Peyer's patch (tissue), 4 donors: ENCODE data around the gene CCDC57. TPM values are rescaled to one million over a fixed set of nuclear protein-coding genes. Genes with fewer than 3 reads are reported as not detected.

Experiments used
- DNase-seq, 3 donors: peaks; one replicate each; pipeline ENCODE4 v3.0.0-alpha.2; 2017 to 2019
- H3K27ac ChIP-seq, 4 donors: fragments of 200-600 bp; sonication (generic); one replicate each; pipeline ENCODE4 v1.5.1; 2016 to 2019
- H3K27me3 ChIP-seq, 2 donors: fragments of 200-600 bp; sonication (generic); one replicate each; pipeline ENCODE4 v1.5.1; 2019
- H3K36me3 ChIP-seq, 3 donors: fragments of 200-600 bp; sonication (generic); one replicate each; pipeline ENCODE4 v1.5.1; 2016 to 2019
- H3K4me1 ChIP-seq, 4 donors: fragments of 200-600 bp; sonication (generic); one replicate each; pipeline ENCODE4 v1.5.1; 2016 to 2019
- H3K4me3 ChIP-seq, 4 donors: fragments of 200-600 bp; sonication (generic); 1 replicate in 3 of 4; 2 replicates in 1 of 4; pipeline ENCODE4 v1.5.1; 2016 to 2019; ENCODE audit warnings: mild to moderate bottlenecking in 1 of 4
- H3K9me3 ChIP-seq, 4 donors: fragments of 200-600 bp; sonication (generic); one replicate each; pipeline ENCODE4 v1.5.1; 2016 to 2019; ENCODE audit warnings: mild to moderate bottlenecking in 1 of 4
- POLR2A ChIP-seq, 2 donors: fragments of 450-650 bp; IDR thresholded peaks; one replicate each; pipeline ENCODE4 v1.5.1; 2017; ENCODE audit warnings: antibody characterized with exemption in 2 of 2, mild to moderate bottlenecking in 2 of 2, moderate library complexity in 2 of 2
- total RNA-seq, 4 donors: library from RNA; depleted of rRNA; stranded (reverse); fragments of >200 nt; gene quantifications; one replicate each; pipeline ENCODE4 v1.1.0, GENCODE V29; 2016
- TF ChIP-seq, protein P1 (sequence below), 6 experiments: fragments of 450-650 bp in 4 of 6; fragments of 200-600 bp in 2 of 6; sonication (generic) in 1 of 6; IDR thresholded peaks; one replicate each; pipeline ENCODE4 v1.5.1; 2017 to 2019; ENCODE audit warnings: antibody characterized with exemption in 6 of 6, mild to moderate bottlenecking in 3 of 6, moderate library complexity in 1 of 6

CCDC57 gene
- total RNA-seq, 4 donors from 2014 or later, result 28.2 to 144 (median 79.8) TPM

DNA sequence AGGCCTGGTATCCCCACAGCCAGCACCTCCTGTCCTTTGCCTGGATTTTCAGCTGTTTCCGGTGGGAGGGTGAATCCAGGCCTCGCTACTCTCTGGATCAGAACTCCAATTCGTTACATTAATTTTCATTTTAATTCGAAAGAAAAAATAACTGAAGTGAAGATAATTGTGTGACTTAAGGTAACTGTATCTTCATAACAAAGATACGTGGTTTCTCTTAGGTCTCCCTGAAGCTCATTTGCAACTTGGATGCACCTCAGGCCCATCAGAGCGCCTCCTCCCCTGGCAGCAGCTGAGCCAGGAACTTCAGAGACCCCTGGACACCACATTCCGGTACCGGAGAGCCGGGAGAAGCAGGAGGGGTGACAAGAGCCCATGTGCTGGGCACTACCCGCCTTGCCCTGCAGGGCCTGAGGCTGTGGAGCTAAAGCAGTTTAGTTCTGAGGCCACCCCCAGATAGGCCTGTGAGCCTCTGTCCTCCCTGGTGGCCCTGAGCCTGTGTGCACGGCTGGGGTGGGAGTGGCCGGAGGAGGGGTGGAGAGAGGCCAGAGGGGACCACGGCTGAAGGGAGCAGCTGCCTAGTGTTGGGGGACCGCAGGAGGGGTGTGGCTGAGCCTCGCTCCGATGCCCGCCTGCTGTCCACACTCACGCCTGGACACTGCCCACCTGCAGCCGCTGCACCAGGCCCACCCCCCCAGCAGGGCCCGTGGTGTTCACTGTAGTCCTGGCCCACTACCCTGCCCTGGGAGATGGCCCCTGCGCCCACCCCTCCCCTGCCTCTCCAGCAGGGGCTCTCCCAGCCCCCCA lies 135.7 kb downstream of the CCDC57 start:
- DNase-seq, result no peak
- Histone ChIP-seq H3K36me3 (peaks cover 0 to 38% (median 0%) of the 10 kb centered on the region in 3 donors), H3K27ac (no peak overlapping the region), H3K4me3 (no peak overlapping the region), H3K4me1 (no peaks in the 10 kb centered on the region), H3K27me3 (no peaks in the 10 kb centered on the region), H3K9me3 (no peaks in the 10 kb centered on the region)
- TF ChIP-seq, protein P1, sequence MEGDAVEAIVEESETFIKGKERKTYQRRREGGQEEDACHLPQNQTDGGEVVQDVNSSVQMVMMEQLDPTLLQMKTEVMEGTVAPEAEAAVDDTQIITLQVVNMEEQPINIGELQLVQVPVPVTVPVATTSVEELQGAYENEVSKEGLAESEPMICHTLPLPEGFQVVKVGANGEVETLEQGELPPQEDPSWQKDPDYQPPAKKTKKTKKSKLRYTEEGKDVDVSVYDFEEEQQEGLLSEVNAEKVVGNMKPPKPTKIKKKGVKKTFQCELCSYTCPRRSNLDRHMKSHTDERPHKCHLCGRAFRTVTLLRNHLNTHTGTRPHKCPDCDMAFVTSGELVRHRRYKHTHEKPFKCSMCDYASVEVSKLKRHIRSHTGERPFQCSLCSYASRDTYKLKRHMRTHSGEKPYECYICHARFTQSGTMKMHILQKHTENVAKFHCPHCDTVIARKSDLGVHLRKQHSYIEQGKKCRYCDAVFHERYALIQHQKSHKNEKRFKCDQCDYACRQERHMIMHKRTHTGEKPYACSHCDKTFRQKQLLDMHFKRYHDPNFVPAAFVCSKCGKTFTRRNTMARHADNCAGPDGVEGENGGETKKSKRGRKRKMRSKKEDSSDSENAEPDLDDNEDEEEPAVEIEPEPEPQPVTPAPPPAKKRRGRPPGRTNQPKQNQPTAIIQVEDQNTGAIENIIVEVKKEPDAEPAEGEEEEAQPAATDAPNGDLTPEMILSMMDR (IDR thresholded peaks at IDR 0.05), result no peak
- no peak for TF ChIP-seq POLR2A (IDR thresholded peaks at IDR 0.05)

DNA sequence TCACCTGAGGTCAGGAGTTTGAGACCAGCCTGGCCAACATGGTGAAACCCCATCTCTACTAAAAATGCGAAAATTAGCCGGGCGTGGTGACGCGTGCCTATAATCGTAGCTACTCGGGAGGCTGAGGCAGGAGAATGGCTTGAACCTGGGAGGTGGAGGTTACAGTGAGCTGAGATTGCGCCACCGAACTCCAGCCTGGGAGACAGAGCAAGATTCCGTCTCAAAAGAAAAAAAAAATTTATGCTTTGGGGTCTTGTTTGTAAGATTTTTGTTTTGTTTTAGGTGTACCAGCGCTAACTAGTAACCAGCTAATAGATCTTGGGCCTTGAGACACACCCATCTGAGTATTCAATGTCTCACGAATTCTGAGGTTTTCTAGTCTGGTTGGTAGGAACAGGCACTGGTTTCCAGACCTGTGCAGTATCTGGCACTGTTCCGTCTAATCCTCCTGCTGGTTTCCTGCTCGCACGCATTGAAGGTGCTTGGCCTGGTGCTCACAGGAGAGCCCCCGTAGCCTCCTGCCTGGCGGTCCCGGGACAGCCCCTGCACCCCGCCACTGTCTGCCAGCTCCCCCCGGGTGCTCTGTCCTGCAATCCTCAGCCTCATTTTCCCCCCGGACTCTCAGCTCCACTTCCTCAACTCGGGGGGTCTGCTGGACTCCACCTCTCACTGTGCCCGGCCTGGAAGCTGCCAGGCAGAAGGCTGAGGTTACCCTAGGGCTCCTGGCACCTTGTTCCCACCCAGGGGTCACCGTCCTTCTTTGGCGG lies 136.4 kb downstream of the CCDC57 start:
- TF ChIP-seq POLR2A (IDR thresholded peaks at IDR 0.05), result no peak
- TF ChIP-seq, protein P1 (IDR thresholded peaks at IDR 0.05), result no peak
- H3K36me3 ChIP-seq, result peaks cover 0 to 31% (median 0%) of the 10 kb centered on the region in 3 donors

DNA sequence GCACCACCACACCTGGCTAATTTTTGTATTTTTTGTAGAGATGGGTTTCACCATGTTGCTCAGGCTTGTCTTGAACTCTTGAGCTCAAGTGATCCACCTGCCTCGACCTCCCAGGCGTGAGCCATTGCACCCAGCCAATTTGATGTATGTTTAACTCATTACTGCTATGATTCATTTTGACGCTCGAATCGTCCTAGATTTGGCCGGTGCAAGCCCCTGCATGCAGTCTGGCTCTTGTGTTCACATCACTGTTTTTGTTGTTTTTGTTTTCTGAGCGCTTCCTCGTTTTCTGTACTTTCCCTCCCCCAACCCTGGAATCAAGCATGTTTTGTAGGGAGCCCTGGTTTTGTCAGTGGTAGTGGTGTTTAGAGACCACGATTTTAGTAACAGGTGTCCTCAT lies 139.2 kb downstream of the CCDC57 start:
- TF ChIP-seq, protein P1 (IDR thresholded peaks at IDR 0.05), result no peak
- no peak for TF ChIP-seq POLR2A (IDR thresholded peaks at IDR 0.05)
- Histone ChIP-seq H3K4me3 (no peak overlapping the region), H3K27ac (no peak overlapping the region), H3K4me1 (no peaks in the 10 kb centered on the region), H3K27me3 (no peaks in the 10 kb centered on the region), H3K36me3 (peaks cover 0 to 3% (median 0%) of the 10 kb centered on the region in 3 donors), H3K9me3 (no peaks in the 10 kb centered on the region)
- DNase-seq, result no peak

More for the DNA sequence above, 136.4 kb downstream of the CCDC57 start:
- no peak for DNase-seq
- Histone ChIP-seq H3K27ac (no peak overlapping the region), H3K4me3 (no peak overlapping the region), H3K27me3 (no peaks in the 10 kb centered on the region), H3K4me1 (no peaks in the 10 kb centered on the region), H3K9me3 (no peaks in the 10 kb centered on the region)

DNA sequence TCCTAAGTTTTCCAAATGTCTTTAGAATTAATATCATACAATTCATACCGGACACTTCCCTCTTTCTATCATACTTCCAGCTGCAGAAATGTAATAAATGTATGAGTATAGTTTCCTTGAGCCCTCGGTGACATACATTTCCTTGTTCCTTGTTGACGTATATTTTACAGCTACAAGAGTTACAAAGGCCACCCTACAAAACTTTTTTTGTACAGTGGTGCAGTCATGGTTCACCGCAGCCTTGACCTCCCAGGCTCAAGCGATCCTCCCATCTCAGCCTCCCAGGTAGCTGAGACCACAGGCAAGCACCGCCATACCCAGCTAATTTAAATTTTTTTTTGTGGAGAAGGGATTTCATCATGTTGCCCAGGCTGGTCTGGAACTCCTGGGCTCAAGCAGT lies 139.8 kb downstream of the CCDC57 start:
- Histone ChIP-seq H3K4me3 (no peak overlapping the region), H3K4me1 (no peaks in the 10 kb centered on the region), H3K27ac (peak overlapping the region in 1 of 4 donors; percentile 48), H3K36me3 (no peaks in the 10 kb centered on the region), H3K27me3 (no peaks in the 10 kb centered on the region), H3K9me3 (no peaks in the 10 kb centered on the region)
- TF ChIP-seq, protein P1 (IDR thresholded peaks at IDR 0.05), result no peak
- no peak for TF ChIP-seq POLR2A (IDR thresholded peaks at IDR 0.05)
- DNase-seq, result no peak

DNA sequence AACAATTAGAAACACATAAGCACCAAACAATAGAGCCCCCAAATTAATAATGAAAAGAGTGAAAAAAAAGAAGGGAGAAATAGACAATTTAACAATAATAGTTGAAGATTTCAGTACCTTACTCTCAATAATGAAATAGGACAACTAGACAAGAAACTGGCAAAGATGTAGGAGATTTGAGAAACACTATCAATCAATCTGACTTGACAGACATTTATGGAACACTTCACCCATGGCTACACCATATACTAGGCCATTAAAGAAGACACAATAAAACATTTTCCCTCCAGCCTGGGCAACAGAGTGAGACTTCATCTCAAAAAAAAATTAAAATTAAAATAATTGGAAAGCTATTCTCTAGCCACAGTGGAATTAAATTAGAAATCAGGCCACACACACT lies 142.0 kb downstream of the CCDC57 start:
- Histone ChIP-seq H3K4me3 (no peak overlapping the region), H3K4me1 (peaks cover 0 to 6% (median 2%) of the 10 kb centered on the region in 4 donors), H3K36me3 (no peaks in the 10 kb centered on the region), H3K27me3 (no peaks in the 10 kb centered on the region), H3K27ac (no peak overlapping the region), H3K9me3 (no peaks in the 10 kb centered on the region)
- no peak for TF ChIP-seq POLR2A (IDR thresholded peaks at IDR 0.05)
- TF ChIP-seq, protein P1 (IDR thresholded peaks at IDR 0.05), result no peak
- DNase-seq, result no peak
